GM12878 (cell line): ENCODE measurements around the gene TSPAN2.

Experiments
- CBX5 ChIP-seq: sonication (generic); IDR thresholded peaks from 2 replicates; pipeline ENCODE4 v1.6.1; 2016; ENCODE audit warnings: low read depth, moderate library complexity, mild to moderate bottlenecking, inconsistent platforms
- CEBPB ChIP-seq, 2 experiments: fragments of 150-350 bp in 1 of 2; IDR thresholded peaks; 2 replicates each; pipeline ENCODE4 v1.6.1; 2012 to 2014; ENCODE audit warnings: low read depth in 2 of 2, low read length in 2 of 2, borderline replicate concordance in 1 of 2, inconsistent platforms in 1 of 2
- EGR1 ChIP-seq, 2 experiments: IDR thresholded peaks; 1 replicate in 1 of 2; 2 replicates in 1 of 2; pipeline ENCODE4 v1.6.1; 2011 to 2012; ENCODE audit warnings: low read depth in 2 of 2, low read length in 2 of 2, borderline replicate concordance in 1 of 2, mild to moderate bottlenecking in 1 of 2, moderate library complexity in 1 of 2
- EZH2 ChIP-seq: IDR thresholded peaks from 2 replicates; pipeline ENCODE4 v1.6.1; 2012; ENCODE audit warnings: low read depth, mild to moderate bottlenecking, control low read depth, inconsistent platforms, low read length, borderline replicate concordance; ENCODE audit not compliant: control insufficient read depth
- FOS ChIP-seq: IDR thresholded peaks from 3 replicates; pipeline ENCODE4 v1.6.1; 2011; ENCODE audit warnings: borderline replicate concordance; ENCODE audit not compliant: insufficient read length; ENCODE audit errors: extremely low read depth
- MXI1 ChIP-seq: fragments of 150-350 bp; IDR thresholded peaks from 2 replicates; pipeline ENCODE4 v1.6.1; 2011; ENCODE audit warnings: low read depth, mild to moderate bottlenecking, inconsistent platforms, low read length, improper control_type of control experiment
- MYC ChIP-seq: IDR thresholded peaks from 2 replicates; pipeline ENCODE4 v1.6.1; 2011; ENCODE audit warnings: mild to moderate bottlenecking, low read length, moderate library complexity, inconsistent platforms; ENCODE audit not compliant: insufficient read depth, insufficient replicate concordance, insufficient read length, severe bottlenecking
- POLR2AphosphoS2 ChIP-seq: IDR thresholded peaks from 2 replicates; pipeline ENCODE4 v1.6.1; 2011; ENCODE audit warnings: low read depth, mild to moderate bottlenecking, low read length, improper control_type of control experiment, moderate library complexity
- RAD21 ChIP-seq: IDR thresholded peaks from 2 replicates; pipeline ENCODE4 v1.6.1; 2011; ENCODE audit warnings: mild to moderate bottlenecking, low read depth, low read length, moderate library complexity; ENCODE audit not compliant: insufficient read depth
- RCOR1 ChIP-seq: conservative IDR thresholded peaks from 2 replicates; pipeline ENCODE4 v1.6.1; 2012; ENCODE audit warnings: low read depth, low read length, improper control_type of control experiment
- SRF ChIP-seq, 2 experiments: IDR thresholded peaks; 2 replicates each; pipeline ENCODE4 v1.6.1; 2011; ENCODE audit warnings: low read depth in 2 of 2, low read length in 2 of 2, mild to moderate bottlenecking in 1 of 2, moderate library complexity in 1 of 2
- TBL1XR1 ChIP-seq: IDR thresholded peaks from 2 replicates; pipeline ENCODE4 v1.6.1; 2012; ENCODE audit warnings: low read depth, low read length, improper control_type of control experiment
- ZSCAN29 ChIP-seq: fragments of 450-650 bp; IDR thresholded peaks from 2 replicates; pipeline ENCODE4 v1.6.1; 2017; ENCODE audit warnings: mild to moderate bottlenecking, moderate library complexity
- TF ChIP-seq, protein P1 (sequence below), 3 experiments: IDR thresholded peaks in 2 of 3; conservative IDR thresholded peaks in 1 of 3; 2 replicates each; pipeline ENCODE4 v1.5.1; 2011; ENCODE audit warnings: low read depth in 3 of 3, low read length in 3 of 3, mild to moderate bottlenecking in 3 of 3, control low read depth in 2 of 3, moderate library complexity in 2 of 3, inconsistent platforms in 1 of 3, mixed read lengths in 1 of 3; ENCODE audit not compliant: control insufficient read depth in 2 of 3, insufficient read depth in 1 of 3; ENCODE audit errors: extremely low read depth in 1 of 3

GRCh38 chr1:115090186-115090490 is 835 bp upstream of the TSPAN2 start:
- TF ChIP-seq, protein P1, sequence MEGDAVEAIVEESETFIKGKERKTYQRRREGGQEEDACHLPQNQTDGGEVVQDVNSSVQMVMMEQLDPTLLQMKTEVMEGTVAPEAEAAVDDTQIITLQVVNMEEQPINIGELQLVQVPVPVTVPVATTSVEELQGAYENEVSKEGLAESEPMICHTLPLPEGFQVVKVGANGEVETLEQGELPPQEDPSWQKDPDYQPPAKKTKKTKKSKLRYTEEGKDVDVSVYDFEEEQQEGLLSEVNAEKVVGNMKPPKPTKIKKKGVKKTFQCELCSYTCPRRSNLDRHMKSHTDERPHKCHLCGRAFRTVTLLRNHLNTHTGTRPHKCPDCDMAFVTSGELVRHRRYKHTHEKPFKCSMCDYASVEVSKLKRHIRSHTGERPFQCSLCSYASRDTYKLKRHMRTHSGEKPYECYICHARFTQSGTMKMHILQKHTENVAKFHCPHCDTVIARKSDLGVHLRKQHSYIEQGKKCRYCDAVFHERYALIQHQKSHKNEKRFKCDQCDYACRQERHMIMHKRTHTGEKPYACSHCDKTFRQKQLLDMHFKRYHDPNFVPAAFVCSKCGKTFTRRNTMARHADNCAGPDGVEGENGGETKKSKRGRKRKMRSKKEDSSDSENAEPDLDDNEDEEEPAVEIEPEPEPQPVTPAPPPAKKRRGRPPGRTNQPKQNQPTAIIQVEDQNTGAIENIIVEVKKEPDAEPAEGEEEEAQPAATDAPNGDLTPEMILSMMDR (IDR thresholded peaks at IDR 0.05 in 2 of 3, conservative IDR thresholded peaks at IDR 0.05 in 1 of 3; ENCODE audit: control insufficient read depth in 2 of 3, extremely low read depth in 1 of 3, insufficient read depth in 1 of 3, low read depth in 3 of 3, low read length in 3 of 3) = no peak
- no peak for TF ChIP-seq ZSCAN29
- no peak for TF ChIP-seq MXI1
- no peak for TF ChIP-seq MYC
- TF ChIP-seq TBL1XR1 = no peak
- no peak for TF ChIP-seq SRF (IDR thresholded peaks at IDR 0.05; ENCODE audit: low read depth in 2 of 2, low read length in 2 of 2)
- no peak for TF ChIP-seq FOS
- TF ChIP-seq RCOR1 = no peak
- TF ChIP-seq POLR2AphosphoS2 = no peak
- no peak for TF ChIP-seq EGR1 (IDR thresholded peaks at IDR 0.05; ENCODE audit: borderline replicate concordance in 1 of 2, low read depth in 2 of 2, low read length in 2 of 2)
- no peak for TF ChIP-seq RAD21
- TF ChIP-seq CBX5 = no peak
- no peak for TF ChIP-seq CEBPB (IDR thresholded peaks at IDR 0.05; ENCODE audit: borderline replicate concordance in 1 of 2, low read depth in 2 of 2, low read length in 2 of 2)
- TF ChIP-seq EZH2 = no peak
